K562 (cell line): ENCODE results near the gene DHX58. TPM values are rescaled to one million over a fixed set of nuclear protein-coding genes. Genes with fewer than 3 reads are reported as not detected.

Source experiments
- ARID1B ChIP-seq: fragments of 450-650 bp; IDR thresholded peaks from 2 replicates; pipeline ENCODE4 v1.6.1; 2016; ENCODE audit warnings: antibody characterized with exemption, mild to moderate bottlenecking, inconsistent platforms
- CC2D1A ChIP-seq: fragments of 450-650 bp; IDR thresholded peaks from 2 replicates; pipeline ENCODE4 v1.6.1; 2017; ENCODE audit warnings: mild to moderate bottlenecking
- ETV1 ChIP-seq: fragments of 450-650 bp; conservative IDR thresholded peaks from 2 replicates; pipeline ENCODE4 v1.6.1; 2016; ENCODE audit warnings: missing genetic modification characterization, control low read depth, low read depth, missing compliant biosample characterization
- HDAC1 ChIP-seq, 2 experiments: fragments of 450-650 bp; IDR thresholded peaks; 2 replicates each; pipeline ENCODE4 v1.6.1; 2016 to 2017; ENCODE audit warnings: inconsistent platforms in 1 of 2, mild to moderate bottlenecking in 1 of 2, moderate library complexity in 1 of 2
- MAZ ChIP-seq, 2 experiments: fragments of 450-650 bp in 1 of 2; sonication (generic) in 1 of 2; formaldehyde crosslinking; IDR thresholded peaks in 1 of 2; conservative IDR thresholded peaks in 1 of 2; 2 replicates each; pipeline versions ENCODE4 v1.4.0 to v1.5.0; 2020; ENCODE audit warnings: mild to moderate bottlenecking in 1 of 2, missing genetic modification reagents in 1 of 2
- MTA1 ChIP-seq: fragments of 450-650 bp; IDR thresholded peaks from 2 replicates; pipeline ENCODE4 v1.6.1; 2017; ENCODE audit warnings: borderline replicate concordance
- NFIC ChIP-seq: fragments of 450-650 bp; IDR thresholded peaks from 2 replicates; pipeline ENCODE4 v1.6.1; 2017; ENCODE audit warnings: mild to moderate bottlenecking, inconsistent platforms
- PCBP1 ChIP-seq: fragments of 200-400 bp; formaldehyde crosslinking; IDR thresholded peaks from 2 replicates; pipeline ENCODE4 v1.6.1; 2018; ENCODE audit warnings: mild to moderate bottlenecking, low read depth, low read length; ENCODE audit not compliant: poor library complexity, severe bottlenecking
- POLR2AphosphoS2 ChIP-seq: IDR thresholded peaks from 2 replicates; pipeline ENCODE4 v1.6.1; 2012; ENCODE audit warnings: low read length, improper control_type of control experiment
- POLR2B ChIP-seq: fragments of 450-650 bp; IDR thresholded peaks from 2 replicates; pipeline ENCODE4 v1.6.1; 2018; ENCODE audit warnings: low read depth; ENCODE audit not compliant: partially characterized antibody
- POLR2H ChIP-seq: IDR thresholded peaks from 2 replicates; pipeline ENCODE4 v1.6.1; 2016; ENCODE audit warnings: missing genetic modification characterization, low read depth, mild to moderate bottlenecking, control low read depth, missing compliant biosample characterization, moderate library complexity
- PRPF4 ChIP-seq: fragments of 200-400 bp; formaldehyde crosslinking; IDR thresholded peaks from one replicate; pipeline ENCODE4 v1.6.1; 2017; ENCODE audit warnings: low read length, low read depth, mild to moderate bottlenecking; ENCODE audit not compliant: insufficient read depth, poor library complexity, severe bottlenecking
- RBM25 ChIP-seq: fragments of 200-400 bp; formaldehyde crosslinking; IDR thresholded peaks from 2 replicates; pipeline ENCODE4 v1.6.1; 2018; ENCODE audit warnings: low read length, low read depth, moderate library complexity; ENCODE audit not compliant: severe bottlenecking
- RHOXF2B ChIP-seq: fragments of 250-450 bp; sonication (Bioruptor Pico); conservative IDR thresholded peaks from 2 replicates; pipeline ENCODE4 v1.5.1; 2021
- SIX5 ChIP-seq, 2 experiments: IDR thresholded peaks; 2 replicates each; pipeline ENCODE4 v1.6.1; 2011; ENCODE audit warnings: low read length in 2 of 2, borderline replicate concordance in 1 of 2, low read depth in 1 of 2, mild to moderate bottlenecking in 1 of 2, moderate library complexity in 1 of 2; ENCODE audit not compliant: insufficient read depth in 1 of 2
- SRSF1 ChIP-seq: fragments of 200-400 bp; formaldehyde crosslinking; IDR thresholded peaks from 2 replicates; pipeline ENCODE4 v1.6.1; 2017; ENCODE audit warnings: mild to moderate bottlenecking, low read depth, low read length, moderate library complexity
- WHSC1 ChIP-seq: IDR thresholded peaks from one replicate; pipeline ENCODE4 v1.6.1; 2012; ENCODE audit warnings: low read length, control low read depth, inconsistent platforms
- ZC3H8 ChIP-seq: fragments of 450-650 bp; IDR thresholded peaks from 2 replicates; pipeline ENCODE4 v1.6.1; 2017
- ZNF316 ChIP-seq: fragments of 450-650 bp; IDR thresholded peaks from 2 replicates; pipeline ENCODE4 v1.6.1; 2016
- ZNF551 ChIP-seq: fragments of 250-450 bp; sonication (Bioruptor Pico); IDR thresholded peaks from 2 replicates; pipeline ENCODE4 v1.5.0; 2021; ENCODE audit warnings: mild to moderate bottlenecking, moderate library complexity
- ZNF764 ChIP-seq: fragments of 250-450 bp; sonication (Bioruptor Pico); IDR thresholded peaks from 2 replicates; pipeline ENCODE4 v1.4.0; 2020; ENCODE audit warnings: low read depth, mild to moderate bottlenecking, moderate library complexity
- polyA plus RNA-seq, 8 experiments: library from polyadenylated mRNA; depleted of rRNA in 4 of 8; stranded (reverse) in 5 of 8; unstranded in 3 of 8; fragments of >200 nt; fragmentation: Nextera tagmentation in 2 of 8; fragmentation: Illumina TruSeq in 1 of 8; extraction: Ambion mirVana in 2 of 8; extraction: Trizol in 1 of 8; gene quantifications; 2 replicates each; pipeline versions ENCODE4 v1.2.1 to v1.2.3, GENCODE V29; 2011 to 2014; ENCODE audit warnings: inconsistent platforms in 1 of 8, missing spikeins in 1 of 8
- total RNA-seq, 7 experiments: library from RNA; depleted of rRNA in 6 of 7; stranded (reverse); fragments of >200 nt in 6 of 7; fragmentation: Illumina TruSeq in 2 of 7; extraction: Trizol in 2 of 7; gene quantifications; 2 replicates each; pipeline versions ENCODE4 v1.2.1 to v1.2.3, GENCODE V29; 2011 to 2021; ENCODE audit warnings: low replicate concordance in 1 of 7
- TF ChIP-seq, protein P1 (sequence below): fragments of 150-350 bp; IDR thresholded peaks from 2 replicates; pipeline ENCODE4 v1.6.1; 2014; ENCODE audit warnings: low read depth, mild to moderate bottlenecking, low read length, borderline replicate concordance
- TF ChIP-seq, protein P2 (sequence below), 2 experiments: fragments of 150-350 bp in 1 of 2; IDR thresholded peaks; 2 replicates each; pipeline ENCODE4 v1.6.1; 2012 to 2016; ENCODE audit warnings: low read depth in 2 of 2, low read length in 2 of 2, mild to moderate bottlenecking in 1 of 2, moderate library complexity in 1 of 2

Gene DHX58
- total and polyA plus RNA-seq, 9 of the 15 experiments (the other 6 are each of a cell fraction or from before 2014, with no cell fraction given), result 0.15 to 3.0 (median 1.4) TPM

DNA sequence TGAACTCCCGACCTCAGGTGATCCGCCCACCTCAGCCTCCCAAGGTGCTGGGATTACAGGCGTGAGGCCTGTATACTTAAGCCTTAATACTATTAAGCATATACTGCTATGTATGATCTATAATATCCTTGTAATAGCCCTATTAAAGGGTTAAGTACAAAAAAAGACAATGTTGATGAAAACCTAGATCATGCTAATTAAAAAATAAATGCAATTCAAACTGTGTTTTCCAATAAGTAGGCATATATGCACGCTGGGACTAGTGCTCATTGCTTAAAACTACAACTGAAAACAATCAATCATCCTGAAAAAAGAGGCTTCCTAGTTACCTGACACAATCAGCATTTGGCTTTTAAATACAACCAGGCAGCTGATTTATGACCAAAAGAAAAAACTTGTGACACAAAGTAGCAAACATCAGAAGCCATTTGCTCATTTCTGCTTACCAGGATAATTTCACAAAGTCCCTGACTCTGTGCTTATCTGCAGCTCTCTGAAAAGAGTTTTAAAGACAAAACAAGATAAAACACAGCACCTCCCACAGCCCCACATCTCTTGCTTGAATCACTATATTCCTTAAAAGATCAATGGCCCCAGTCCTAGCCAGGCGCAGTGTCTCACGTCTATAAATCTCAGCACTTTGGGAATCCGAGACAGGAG is 25.3 kb downstream of the DHX58 start (continued):
- TF ChIP-seq, protein P1, sequence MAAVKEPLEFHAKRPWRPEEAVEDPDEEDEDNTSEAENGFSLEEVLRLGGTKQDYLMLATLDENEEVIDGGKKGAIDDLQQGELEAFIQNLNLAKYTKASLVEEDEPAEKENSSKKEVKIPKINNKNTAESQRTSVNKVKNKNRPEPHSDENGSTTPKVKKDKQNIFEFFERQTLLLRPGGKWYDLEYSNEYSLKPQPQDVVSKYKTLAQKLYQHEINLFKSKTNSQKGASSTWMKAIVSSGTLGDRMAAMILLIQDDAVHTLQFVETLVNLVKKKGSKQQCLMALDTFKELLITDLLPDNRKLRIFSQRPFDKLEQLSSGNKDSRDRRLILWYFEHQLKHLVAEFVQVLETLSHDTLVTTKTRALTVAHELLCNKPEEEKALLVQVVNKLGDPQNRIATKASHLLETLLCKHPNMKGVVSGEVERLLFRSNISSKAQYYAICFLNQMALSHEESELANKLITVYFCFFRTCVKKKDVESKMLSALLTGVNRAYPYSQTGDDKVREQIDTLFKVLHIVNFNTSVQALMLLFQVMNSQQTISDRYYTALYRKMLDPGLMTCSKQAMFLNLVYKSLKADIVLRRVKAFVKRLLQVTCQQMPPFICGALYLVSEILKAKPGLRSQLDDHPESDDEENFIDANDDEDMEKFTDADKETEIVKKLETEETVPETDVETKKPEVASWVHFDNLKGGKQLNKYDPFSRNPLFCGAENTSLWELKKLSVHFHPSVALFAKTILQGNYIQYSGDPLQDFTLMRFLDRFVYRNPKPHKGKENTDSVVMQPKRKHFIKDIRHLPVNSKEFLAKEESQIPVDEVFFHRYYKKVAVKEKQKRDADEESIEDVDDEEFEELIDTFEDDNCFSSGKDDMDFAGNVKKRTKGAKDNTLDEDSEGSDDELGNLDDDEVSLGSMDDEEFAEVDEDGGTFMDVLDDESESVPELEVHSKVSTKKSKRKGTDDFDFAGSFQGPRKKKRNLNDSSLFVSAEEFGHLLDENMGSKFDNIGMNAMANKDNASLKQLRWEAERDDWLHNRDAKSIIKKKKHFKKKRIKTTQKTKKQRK, result no peak
- TF ChIP-seq POLR2B (no peak), ZNF551 (CRISPR knock-in tag) (no peak), SRSF1 (no peak), POLR2AphosphoS2 (no peak), MTA1 (no peak; the same call in 1 of the 2 replicates), PRPF4 (no peak), ETV1 (tag) (no peak), SIX5 (IDR thresholded peaks at IDR 0.05; ENCODE audit: borderline replicate concordance in 1 of 2, insufficient read depth in 1 of 2, low read depth in 1 of 2, low read length in 2 of 2) (no peak), RHOXF2B (no peak), ARID1B (peak; percentile 85), ZNF764 (CRISPR knock-in tag) (no peak), ZNF316 (peak; percentile 68), HDAC1 (IDR thresholded peaks at IDR 0.05) (no peak; a peak in 1 of 4 replicates), CC2D1A (no peak), NFIC (no peak), RBM25 (no peak), MAZ (CRISPR knock-in tag; conservative IDR thresholded peaks at IDR 0.05 in 1 of 2, IDR thresholded peaks at IDR 0.05 in 1 of 2) (no peak), WHSC1 (no peak), POLR2H (tag) (no peak), PCBP1 (no peak), ZC3H8 (no peak)
- TF ChIP-seq, protein P2, sequence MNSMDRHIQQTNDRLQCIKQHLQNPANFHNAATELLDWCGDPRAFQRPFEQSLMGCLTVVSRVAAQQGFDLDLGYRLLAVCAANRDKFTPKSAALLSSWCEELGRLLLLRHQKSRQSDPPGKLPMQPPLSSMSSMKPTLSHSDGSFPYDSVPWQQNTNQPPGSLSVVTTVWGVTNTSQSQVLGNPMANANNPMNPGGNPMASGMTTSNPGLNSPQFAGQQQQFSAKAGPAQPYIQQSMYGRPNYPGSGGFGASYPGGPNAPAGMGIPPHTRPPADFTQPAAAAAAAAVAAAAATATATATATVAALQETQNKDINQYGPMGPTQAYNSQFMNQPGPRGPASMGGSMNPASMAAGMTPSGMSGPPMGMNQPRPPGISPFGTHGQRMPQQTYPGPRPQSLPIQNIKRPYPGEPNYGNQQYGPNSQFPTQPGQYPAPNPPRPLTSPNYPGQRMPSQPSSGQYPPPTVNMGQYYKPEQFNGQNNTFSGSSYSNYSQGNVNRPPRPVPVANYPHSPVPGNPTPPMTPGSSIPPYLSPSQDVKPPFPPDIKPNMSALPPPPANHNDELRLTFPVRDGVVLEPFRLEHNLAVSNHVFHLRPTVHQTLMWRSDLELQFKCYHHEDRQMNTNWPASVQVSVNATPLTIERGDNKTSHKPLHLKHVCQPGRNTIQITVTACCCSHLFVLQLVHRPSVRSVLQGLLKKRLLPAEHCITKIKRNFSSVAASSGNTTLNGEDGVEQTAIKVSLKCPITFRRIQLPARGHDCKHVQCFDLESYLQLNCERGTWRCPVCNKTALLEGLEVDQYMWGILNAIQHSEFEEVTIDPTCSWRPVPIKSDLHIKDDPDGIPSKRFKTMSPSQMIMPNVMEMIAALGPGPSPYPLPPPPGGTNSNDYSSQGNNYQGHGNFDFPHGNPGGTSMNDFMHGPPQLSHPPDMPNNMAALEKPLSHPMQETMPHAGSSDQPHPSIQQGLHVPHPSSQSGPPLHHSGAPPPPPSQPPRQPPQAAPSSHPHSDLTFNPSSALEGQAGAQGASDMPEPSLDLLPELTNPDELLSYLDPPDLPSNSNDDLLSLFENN (IDR thresholded peaks at IDR 0.05; ENCODE audit: low read depth in 2 of 2, low read length in 2 of 2), result no peak
